Pancreas (tissue), 10 donors: ENCODE measurements around the gene ESRRA. TPM values are rescaled to one million over a fixed set of nuclear protein-coding genes. Genes with fewer than 3 reads are reported as not detected.
A peak's percentile ranks its signal among the peaks of the same experiment; 100 is the strongest.

Source experiments
- ATAC-seq, 4 donors: fragments of 200-7000 bp; cut with Tn5 transposase; one replicate each; pipeline versions ENCODE4 v1.8.0 to v1.9.1; 2020; ENCODE audit warnings: mild to moderate bottlenecking in 4 of 4, moderate library complexity in 4 of 4
- DNase-seq, 6 donors: peaks; one replicate each; pipeline ENCODE4 v3.0.0-alpha.2; 2020
- FAIRE-seq: peaks from 2 replicates; lab custom pipeline; 2012; peaks lifted over from hg19 to GRCh38; lab: Jason Lieb, UNC
- H3K27ac ChIP-seq, 4 donors: fragments of 200-600 bp; sonication (generic); 1 replicate in 3 of 4; 2 replicates in 1 of 4; pipeline versions ENCODE4 v1.5.0 to v1.8.0; 2020
- H3K27me3 ChIP-seq, 4 donors: fragments of 200-600 bp; one replicate each; pipeline ENCODE4 v1.8.0; 2021
- H3K36me3 ChIP-seq, 3 donors: fragments of 200-600 bp; sonication (generic) in 1 of 3; one replicate each; pipeline versions ENCODE4 v1.5.0 to v1.8.0; 2020 to 2021
- H3K4me1 ChIP-seq, 3 donors: fragments of 200-600 bp; one replicate each; pipeline ENCODE4 v1.8.0; 2021
- H3K4me3 ChIP-seq, 4 donors: fragments of 200-600 bp; sonication (generic) in 2 of 4; one replicate each; pipeline versions ENCODE4 v1.5.0 to v1.8.0; 2020 to 2021
- H3K9me3 ChIP-seq, 4 donors: fragments of 200-600 bp; one replicate each; pipeline ENCODE4 v1.8.0; 2021
- CTCF ChIP-seq, 4 donors: fragments of 200-600 bp; sonication (generic) in 3 of 4; IDR thresholded peaks; one replicate each; pipeline versions ENCODE4 v1.5.0 to v1.8.0; 2021; ENCODE audit warnings: antibody characterized with exemption in 4 of 4
- WGBS, 2 donors: extraction: QIAGEN DNeasy Blood & Tissue Kit; methylation state at CpG; one replicate each; pipeline ENCODE4 v1.1.7; 2013; 5-methylcytosine and 5-hydroxymethylcytosine counted together
- intact Hi-C, 3 donors: fragments of 100-400 bp; cut with DNase I; formaldehyde crosslinking; loops; one replicate each; pipeline versions ENCODE4 v1.11.1 to v1.14.2; 2022
- polyA plus RNA-seq, 2 donors: library from polyadenylated mRNA; stranded (reverse); fragments of 200-250 nt; gene quantifications; one replicate each; pipeline ENCODE4 v1.2.3, GENCODE V29; 2013
- total RNA-seq, 6 donors: library from RNA; stranded (reverse); fragmentation: NEBNext Ultra II Directional in 4 of 6; extraction: Animal tissue kit (Norgen Biotek cat#: 25700) in 4 of 6; gene quantifications; one replicate each; pipeline versions ENCODE4 v1.2.1 to v1.2.4, GENCODE V29; 2021 to 2023
- donor health status: healthy with polysubstance abuse.
- donor health status: DM: no; HTN: no; CAD: no; lungs with moderate emphysema.
- donor health status: DM: no; HTN: no; CAD: no.
- donor health status: control.
- donor health status: control.
- donor health status: Bipolar disorder and iron deficiency.
- donor health status: DM: yes; HTN: yes; CAD: no.
- donor health status: DM: no; HTN: no; CAD: no.
- donor health status: DM: no; HTN: no; CAD: no.
- donor health status: DM: yes; HTN: yes; CAD: no.

ESRRA gene
- total and polyA plus RNA-seq, 8 donors = 28.0 to 62.3 (median 42.2) TPM

- H3K27ac ChIP-seq = no peak overlapping the region
- no peaks in the 10 kb centered on the region for H3K9me3 ChIP-seq
- no peak for FAIRE-seq
- no peaks in the 10 kb centered on the region for H3K36me3 ChIP-seq
- H3K27me3 ChIP-seq = no peaks in the 10 kb centered on the region
- intact Hi-C loops = no loop called here
- ATAC-seq = no peak
- peak in 1 of 6 donors; percentile 43 for DNase-seq
- no peak overlapping the region for H3K4me3 ChIP-seq
- H3K4me1 ChIP-seq = peaks cover 1 to 5% (median 2%) of the 10 kb centered on the region in 3 donors
- WGBS, 2 donors = 80 to 81% methylated on average over 8 of the region's 8 CpGs
- no peak for TF ChIP-seq CTCF (IDR thresholded peaks at IDR 0.05)
Measured at GRCh38 chr11:64278576-64279190, 26.6 kb upstream of the ESRRA start.

- FAIRE-seq (no peak), DNase-seq (peak in 1 of 6 donors; percentile 20), ATAC-seq (no peak)
- H3K36me3 ChIP-seq = no peaks in the 10 kb centered on the region
- 93 to 96% methylated on average over 22 of the region's 22 CpGs for WGBS, 2 donors
- no peaks in the 10 kb centered on the region for H3K27me3 ChIP-seq
- H3K9me3 ChIP-seq = no peaks in the 10 kb centered on the region
- no peak overlapping the region for H3K27ac ChIP-seq
- H3K4me1 ChIP-seq = peaks cover 13 to 14% (median 14%) of the 10 kb centered on the region in 3 donors
- intact Hi-C loops = no loop called here
- H3K4me3 ChIP-seq = no peak overlapping the region
- no peak for TF ChIP-seq CTCF (IDR thresholded peaks at IDR 0.05)
Measured at GRCh38 chr11:64281957-64282770, 23.2 kb upstream of the ESRRA start.

- no peak for TF ChIP-seq CTCF (IDR thresholded peaks at IDR 0.05)
- H3K27me3 ChIP-seq = no peaks in the 10 kb centered on the region
- no peaks in the 10 kb centered on the region for H3K36me3 ChIP-seq
- ATAC-seq = no peak
- H3K4me3 ChIP-seq = no peak overlapping the region
- WGBS, 2 donors = 93% methylated on average over 3 of the region's 3 CpGs
- H3K9me3 ChIP-seq = no peaks in the 10 kb centered on the region
- no peak for FAIRE-seq
- intact Hi-C loops = no loop called here
- H3K27ac ChIP-seq = no peak overlapping the region
- H3K4me1 ChIP-seq = peaks cover 13 to 14% (median 14%) of the 10 kb centered on the region in 3 donors
- no peak for DNase-seq
Measured at GRCh38 chr11:64283092-64283491, 22.2 kb upstream of the ESRRA start.

- H3K4me3 ChIP-seq = peak within 1 kb of the TSS; percentile 53 to 91 (median 80)
- FAIRE-seq = no peak
- H3K27me3 ChIP-seq = no peaks in the 10 kb centered on the region
- peak within 1 kb of the TSS; percentile 80 to 92 (median 88) for H3K27ac ChIP-seq
- WGBS, 2 donors = 2% methylated on average over 40 to 44 of the region's 44 CpGs
- peak; percentile 82 to 94 (median 91) for ATAC-seq
- intact Hi-C loops = no loop called here
- DNase-seq = peak; percentile 93 to 98 (median 96)
- H3K9me3 ChIP-seq = no peaks in the 10 kb centered on the region
- H3K4me1 ChIP-seq = peaks cover 13 to 14% (median 14%) of the 10 kb centered on the region in 3 donors
- no peaks in the 10 kb centered on the region for H3K36me3 ChIP-seq
- no peak for TF ChIP-seq CTCF (IDR thresholded peaks at IDR 0.05)
Measured at GRCh38 chr11:64284048-64284961, 21.0 kb upstream of the ESRRA start, which contains the start of gene BAD. Gene BAD, minus strand, starts transcription at chr11:64284665. Its CDS starts 297 bp downstream, at chr11:64284368.
